H9 (cell line): Measurements from ENCODE around the gene CDK8. TPM values are rescaled to one million over a fixed set of nuclear protein-coding genes. Genes with fewer than 3 reads are reported as not detected.

ENCODE experiments used
- DNase-seq: peaks from one replicate; pipeline ENCODE4 v3.0.0-alpha.2; 2017
- H2AFZ ChIP-seq: one replicate; pipeline ENCODE4 v1.6.1; 2013; ENCODE audit warnings: mild to moderate bottlenecking, low read length, control low read depth, moderate library complexity
- H2AK5ac ChIP-seq: 2 replicates; pipeline ENCODE4 v1.6.1; 2013; ENCODE audit warnings: low read length, control low read depth, mixed read lengths; ENCODE audit not compliant: insufficient read length
- H2BK120ac ChIP-seq: one replicate; pipeline ENCODE4 v1.6.1; 2013; ENCODE audit warnings: low read depth, mild to moderate bottlenecking, low read length, control low read depth, inconsistent platforms; ENCODE audit not compliant: poor library complexity, severe bottlenecking
- H2BK12ac ChIP-seq: 2 replicates; pipeline ENCODE4 v1.6.1; 2013; ENCODE audit warnings: low read length, control low read depth, mixed read lengths, low read depth; ENCODE audit not compliant: insufficient read length
- H2BK15ac ChIP-seq: 2 replicates; pipeline ENCODE4 v1.6.1; 2013; ENCODE audit warnings: low read depth, low read length, control low read depth
- H2BK20ac ChIP-seq: one replicate; pipeline ENCODE4 v1.6.1; 2013; ENCODE audit warnings: low read depth, mild to moderate bottlenecking, low read length, control low read depth, inconsistent platforms; ENCODE audit not compliant: poor library complexity, severe bottlenecking
- H2BK5ac ChIP-seq: 2 replicates; pipeline ENCODE4 v1.6.1; 2013; ENCODE audit warnings: low read length, control low read depth, mixed read lengths; ENCODE audit not compliant: insufficient read length
- H3K14ac ChIP-seq: 2 replicates; pipeline ENCODE4 v1.6.1; 2013; ENCODE audit warnings: low read length, control low read depth; ENCODE audit not compliant: insufficient read depth
- H3K18ac ChIP-seq: 2 replicates; pipeline ENCODE4 v1.6.1; 2013; ENCODE audit warnings: low read depth, mild to moderate bottlenecking, mixed read lengths, low read length, control low read depth; ENCODE audit not compliant: insufficient read length
- H3K23ac ChIP-seq: 2 replicates; pipeline ENCODE4 v1.6.1; 2013; ENCODE audit warnings: low read length, control low read depth, mixed read lengths, low read depth; ENCODE audit not compliant: insufficient read length
- H3K23me2 ChIP-seq: 2 replicates; pipeline ENCODE4 v1.6.1; 2013; ENCODE audit warnings: low read depth, mild to moderate bottlenecking, mixed read lengths, low read length, control low read depth; ENCODE audit not compliant: insufficient read length, poor library complexity, severe bottlenecking
- H3K27ac ChIP-seq: 2 replicates; pipeline ENCODE4 v1.5.1; 2013; ENCODE audit warnings: low read length, control low read depth, mixed read lengths, low read depth; ENCODE audit not compliant: insufficient read length
- H3K27me3 ChIP-seq: 2 replicates; pipeline ENCODE4 v1.6.1; 2013; ENCODE audit warnings: low read length, control low read depth, inconsistent platforms; ENCODE audit not compliant: insufficient read depth
- H3K4ac ChIP-seq: 2 replicates; pipeline ENCODE4 v1.6.1; 2013; ENCODE audit warnings: low read depth, mild to moderate bottlenecking, control low read depth, inconsistent platforms, low read length, moderate library complexity
- H3K4me1 ChIP-seq: 2 replicates; pipeline ENCODE4 v1.6.1; 2013; ENCODE audit warnings: low read length, control low read depth, inconsistent platforms; ENCODE audit not compliant: insufficient read depth
- H3K4me2 ChIP-seq: 2 replicates; pipeline ENCODE4 v1.6.1; 2013; ENCODE audit warnings: low read length, control low read depth, mixed read lengths; ENCODE audit not compliant: insufficient read length, insufficient read depth
- H3K56ac ChIP-seq: 2 replicates; pipeline ENCODE4 v1.6.1; 2013; ENCODE audit warnings: low read depth, mild to moderate bottlenecking, mixed read lengths, low read length, control low read depth; ENCODE audit not compliant: insufficient read length
- H3K79me1 ChIP-seq: 2 replicates; pipeline ENCODE4 v1.6.1; 2013; ENCODE audit warnings: low read depth, mild to moderate bottlenecking, moderate library complexity, low read length, control low read depth, inconsistent platforms; ENCODE audit not compliant: insufficient read depth, poor library complexity, severe bottlenecking
- H3K79me2 ChIP-seq: 2 replicates; pipeline ENCODE4 v1.6.1; 2013; ENCODE audit warnings: low read length, control low read depth, inconsistent platforms; ENCODE audit not compliant: insufficient read depth
- H3K9ac ChIP-seq: 2 replicates; pipeline ENCODE4 v1.6.1; 2013; ENCODE audit warnings: low read length, control low read depth, mixed read lengths; ENCODE audit not compliant: insufficient read length; ENCODE audit errors: extremely low read depth
- H3K9me3 ChIP-seq: one replicate; pipeline ENCODE4 v1.6.1; 2013; ENCODE audit warnings: low read depth, low read length, inconsistent platforms; ENCODE audit not compliant: control insufficient read depth
- H3T11ph ChIP-seq: one replicate; pipeline ENCODE4 v1.6.1; 2013; ENCODE audit warnings: mild to moderate bottlenecking, low read length, control low read depth, inconsistent platforms
- H4K20me1 ChIP-seq: one replicate; pipeline ENCODE4 v1.6.1; 2013; ENCODE audit not compliant: control insufficient read depth, insufficient read length, insufficient read depth
- H4K5ac ChIP-seq: 2 replicates; pipeline ENCODE4 v1.6.1; 2013; ENCODE audit warnings: low read depth, mild to moderate bottlenecking, mixed read lengths, low read length, control low read depth; ENCODE audit not compliant: insufficient read length
- H4K8ac ChIP-seq: replicated peaks from 2 replicates; pipeline ENCODE4 v1.6.1; 2013; ENCODE audit warnings: low read length, control low read depth, mixed read lengths, low read depth; ENCODE audit not compliant: insufficient read length
- H4K91ac ChIP-seq: 2 replicates; pipeline ENCODE4 v1.6.1; 2013; ENCODE audit warnings: low read depth, mild to moderate bottlenecking, moderate library complexity, mixed read lengths, low read length, control low read depth; ENCODE audit not compliant: insufficient read length
- H3K27ac Mint-ChIP-seq, 3 experiments: 2 replicates in 2 of 3; 3 replicates in 1 of 3; pipeline ENCODE4 v1.8.0; 2020 to 2021; ENCODE audit warnings: mixed read lengths in 3 of 3, mild to moderate bottlenecking in 1 of 3, moderate library complexity in 1 of 3
- H3K27me3 Mint-ChIP-seq: 2 replicates; pipeline ENCODE4 v1.8.0; 2021; ENCODE audit warnings: low read depth, mild to moderate bottlenecking, moderate library complexity, mixed read lengths
- H3K36me3 Mint-ChIP-seq, 3 experiments: 2 replicates in 2 of 3; 3 replicates in 1 of 3; pipeline ENCODE4 v1.8.0; 2020 to 2021; ENCODE audit warnings: low read depth in 3 of 3, mixed read lengths in 3 of 3; ENCODE audit not compliant: insufficient read depth in 1 of 3
- H3K4me1 Mint-ChIP-seq, 2 experiments: 2 replicates each; pipeline ENCODE4 v1.8.0; 2020; ENCODE audit warnings: mixed read lengths in 2 of 2
- H3K4me3 Mint-ChIP-seq, 2 experiments: 2 replicates in 1 of 2; 3 replicates in 1 of 2; pipeline ENCODE4 v1.8.0; 2020 to 2021; ENCODE audit warnings: mild to moderate bottlenecking in 2 of 2, mixed read lengths in 2 of 2, moderate library complexity in 1 of 2
- H3K9me3 Mint-ChIP-seq, 2 experiments: 2 replicates in 1 of 2; 3 replicates in 1 of 2; pipeline ENCODE4 v1.8.0; 2020; ENCODE audit warnings: mild to moderate bottlenecking in 2 of 2, mixed read lengths in 2 of 2, moderate library complexity in 1 of 2
- CTCF ChIP-seq: fragments of 200-600 bp; sonication (generic); conservative IDR thresholded peaks from 3 replicates; pipeline ENCODE4 v1.8.0; 2021; ENCODE audit warnings: antibody characterized with exemption, mild to moderate bottlenecking
- WGBS: extraction: QIAGEN DNeasy Blood & Tissue Kit; methylation state at CpG from one replicate; pipeline ENCODE4 v1.1.7; 2013; ENCODE audit warnings: missing lambda C conversion rate, low lambda C conversion rate, mixed read lengths; ENCODE audit not compliant: insufficient read length; ENCODE audit errors: extremely low coverage; 5-methylcytosine and 5-hydroxymethylcytosine counted together
- total RNA-seq: library from RNA; stranded (reverse); gene quantifications from 2 replicates; pipeline ENCODE4 v1.2.1, GENCODE V29; 2021

The CDK8 gene
- total RNA-seq, 1 experiment from 2014 or later, result 18.1 TPM

- H3K4me1 ChIP-seq, result no peaks in the 10 kb centered on the region; the same call in 1 of the 2 replicates
- no peak overlapping the region for H2BK12ac ChIP-seq
- no peak overlapping the region for H4K5ac ChIP-seq
- no peak overlapping the region for H3K56ac ChIP-seq
- H3K14ac ChIP-seq, result no peak overlapping the region
- H3K36me3 Mint-ChIP-seq, result peaks cover 0 to 4% (median 0%) of the 10 kb centered on the region in 3 experiments; a peak in 2 of 7 replicates
- no peaks in the 10 kb centered on the region for H3K9me3 ChIP-seq
- no peak overlapping the region for H3K18ac ChIP-seq
- H4K91ac ChIP-seq, result no peak overlapping the region
- H2BK5ac ChIP-seq, result no peak overlapping the region
- DNase-seq, result no peak
- no peak overlapping the region for H2BK120ac ChIP-seq
- no peaks in the 10 kb centered on the region for H3K9me3 Mint-ChIP-seq
- H2BK20ac ChIP-seq, result no peak overlapping the region
- peaks cover 11 to 18% of the 10 kb centered on the region in 2 experiments; a peak in 3 of 4 replicates for H3K4me1 Mint-ChIP-seq
- no peaks in the 10 kb centered on the region for H4K20me1 ChIP-seq
- no peak overlapping the region for H2BK15ac ChIP-seq
- H3T11ph ChIP-seq, result no peak overlapping the region
- H3K4me2 ChIP-seq, result no peak overlapping the region
- WGBS, result no CpG with 5 or more reads among the region's 1 CpG
- TF ChIP-seq CTCF, result no peak
- H3K27ac Mint-ChIP-seq, result no peak overlapping the region; a peak in 1 of 7 replicates
- H3K9ac ChIP-seq, result no peak overlapping the region
- no peak overlapping the region for H3K4me3 Mint-ChIP-seq
- H3K27me3 ChIP-seq, result no peaks in the 10 kb centered on the region
- H3K27me3 Mint-ChIP-seq, result no peaks in the 10 kb centered on the region
- H3K23me2 ChIP-seq, result no peaks in the 10 kb centered on the region
- H3K79me2 ChIP-seq, result peaks cover 10% of the 10 kb centered on the region; the same call in 1 of the 2 replicates
- H2AFZ ChIP-seq, result no peak overlapping the region
- H3K27ac ChIP-seq, result no peak overlapping the region
- H4K8ac ChIP-seq, result no peak overlapping the region
- peaks cover 8% of the 10 kb centered on the region for H3K79me1 ChIP-seq
- no peak overlapping the region for H3K23ac ChIP-seq
- no peak overlapping the region for H3K4ac ChIP-seq
- H2AK5ac ChIP-seq, result no peak overlapping the region
These were observed 51.7 kb downstream of the CDK8 start for GRCh38 chr13:26305676-26306075.
